Colonic mucosa (tissue), 4 donors: ENCODE data around the gene MAML2. TPM values are rescaled to one million over a fixed set of nuclear protein-coding genes. Genes with fewer than 3 reads are reported as not detected.

Source experiments
- DNase-seq: peaks from one replicate; pipeline ENCODE4 v3.0.0-alpha.2; 2020
- H3K27ac ChIP-seq: fragments of 200-600 bp; one replicate; pipeline ENCODE4 v1.8.0; 2021
- H3K27me3 ChIP-seq: fragments of 200-600 bp; one replicate; pipeline ENCODE4 v1.8.0; 2021
- H3K36me3 ChIP-seq: fragments of 200-600 bp; one replicate; pipeline ENCODE4 v1.8.0; 2021
- H3K4me1 ChIP-seq: fragments of 200-600 bp; one replicate; pipeline ENCODE4 v1.8.0; 2021; ENCODE audit warnings: mild to moderate bottlenecking
- H3K4me3 ChIP-seq: fragments of 200-600 bp; one replicate; pipeline ENCODE4 v1.8.0; 2021
- H3K9ac ChIP-seq, 2 donors: one replicate each; pipeline ENCODE4 v1.7.0; 2013; ENCODE audit warnings: control low read depth in 2 of 2, low read depth in 2 of 2, low read length in 2 of 2
- H3K9me3 ChIP-seq: fragments of 200-600 bp; one replicate; pipeline ENCODE4 v1.8.0; 2021
- intact Hi-C: fragments of 100-400 bp; cut with DNase I; formaldehyde crosslinking; loops from one replicate; pipeline ENCODE4 v1.14.1; 2022
- total RNA-seq, 2 donors: library from RNA; stranded (reverse); fragmentation: NEBNext Ultra II Directional in 1 of 2; extraction: Animal tissue kit (Norgen Biotek cat#: 25700) in 1 of 2; gene quantifications; one replicate each; pipeline ENCODE4 v1.2.1, GENCODE V29; 2021
- TF ChIP-seq, protein P1 (sequence below): fragments of 200-600 bp; IDR thresholded peaks from one replicate; pipeline ENCODE4 v1.8.0; 2022; ENCODE audit warnings: antibody characterized with exemption, mild to moderate bottlenecking
- donor health status: healthy.
- donor health status: DM: no; HTN: no; CAD: no.
- donor health status: DM: no; HTN: no; CAD: no.

Gene MAML2
- total RNA-seq, 2 donors from 2014 or later = 10.4 to 11.0 TPM

DNA sequence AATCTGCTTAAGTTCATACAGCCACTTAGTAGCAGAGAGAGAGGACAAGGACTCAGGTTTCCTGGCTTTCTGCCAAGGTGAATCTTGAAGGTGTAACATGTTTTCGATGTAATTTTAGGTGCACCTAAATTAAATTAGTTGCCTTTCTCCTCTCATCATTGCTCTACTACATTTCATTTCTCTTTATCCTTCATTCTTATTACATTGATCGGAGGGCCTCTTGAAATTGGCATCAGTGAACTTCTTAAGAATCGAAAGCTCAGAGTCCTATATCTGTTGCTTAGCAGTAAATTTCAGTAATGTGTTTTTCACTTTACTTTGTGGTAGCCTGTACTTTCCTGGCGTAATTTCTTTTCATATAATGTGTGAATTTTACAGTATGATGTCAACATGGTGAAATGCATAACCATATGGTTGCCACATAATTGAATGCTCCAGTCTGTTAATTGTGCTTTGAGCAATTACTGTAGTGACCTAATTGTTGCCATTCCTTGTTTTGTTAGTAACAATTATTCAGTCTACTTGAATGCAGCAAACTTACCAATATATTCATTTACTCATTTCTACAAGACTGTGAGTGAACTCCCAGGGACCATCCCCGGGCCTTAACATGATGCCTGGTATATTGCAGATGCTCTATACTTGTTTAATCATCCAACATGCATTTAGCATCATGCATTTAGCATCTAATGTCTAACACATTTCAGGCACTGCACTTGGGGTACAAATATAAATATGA is 138.1 kb downstream of the MAML2 start:
- TF ChIP-seq, protein P1, sequence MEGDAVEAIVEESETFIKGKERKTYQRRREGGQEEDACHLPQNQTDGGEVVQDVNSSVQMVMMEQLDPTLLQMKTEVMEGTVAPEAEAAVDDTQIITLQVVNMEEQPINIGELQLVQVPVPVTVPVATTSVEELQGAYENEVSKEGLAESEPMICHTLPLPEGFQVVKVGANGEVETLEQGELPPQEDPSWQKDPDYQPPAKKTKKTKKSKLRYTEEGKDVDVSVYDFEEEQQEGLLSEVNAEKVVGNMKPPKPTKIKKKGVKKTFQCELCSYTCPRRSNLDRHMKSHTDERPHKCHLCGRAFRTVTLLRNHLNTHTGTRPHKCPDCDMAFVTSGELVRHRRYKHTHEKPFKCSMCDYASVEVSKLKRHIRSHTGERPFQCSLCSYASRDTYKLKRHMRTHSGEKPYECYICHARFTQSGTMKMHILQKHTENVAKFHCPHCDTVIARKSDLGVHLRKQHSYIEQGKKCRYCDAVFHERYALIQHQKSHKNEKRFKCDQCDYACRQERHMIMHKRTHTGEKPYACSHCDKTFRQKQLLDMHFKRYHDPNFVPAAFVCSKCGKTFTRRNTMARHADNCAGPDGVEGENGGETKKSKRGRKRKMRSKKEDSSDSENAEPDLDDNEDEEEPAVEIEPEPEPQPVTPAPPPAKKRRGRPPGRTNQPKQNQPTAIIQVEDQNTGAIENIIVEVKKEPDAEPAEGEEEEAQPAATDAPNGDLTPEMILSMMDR = no peak
- no peaks in the 10 kb centered on the region for H3K36me3 ChIP-seq
- no peaks in the 10 kb centered on the region for H3K9me3 ChIP-seq
- H3K27ac ChIP-seq = no peak overlapping the region
- H3K4me3 ChIP-seq = no peak overlapping the region
- peaks cover 4% of the 10 kb centered on the region for H3K4me1 ChIP-seq
- intact Hi-C loops = no loop called here
- H3K9ac ChIP-seq = no peak overlapping the region
- DNase-seq = no peak
- H3K27me3 ChIP-seq = no peaks in the 10 kb centered on the region

- H3K36me3 ChIP-seq = no peaks in the 10 kb centered on the region
- no peaks in the 10 kb centered on the region for H3K9me3 ChIP-seq
- H3K4me3 ChIP-seq = no peak overlapping the region
- no peaks in the 10 kb centered on the region for H3K27me3 ChIP-seq
- no peak overlapping the region for H3K9ac ChIP-seq
- TF ChIP-seq, protein P1 = no peak
- DNase-seq = no peak
- intact Hi-C loops = no loop called here
- peaks cover 4% of the 10 kb centered on the region for H3K4me1 ChIP-seq
- H3K27ac ChIP-seq = no peak overlapping the region
Observed at GRCh38 chr11:96204366-96204659, 138.7 kb downstream of the MAML2 start.

GRCh38 chr11:96203567-96204365 is 139.2 kb downstream of the MAML2 start:
- DNase-seq = no peak
- H3K27me3 ChIP-seq = no peaks in the 10 kb centered on the region
- H3K4me3 ChIP-seq = no peak overlapping the region
- no peaks in the 10 kb centered on the region for H3K9me3 ChIP-seq
- no peak overlapping the region for H3K27ac ChIP-seq
- H3K9ac ChIP-seq = no peak overlapping the region
- intact Hi-C loops = no loop called here
- peaks cover 4% of the 10 kb centered on the region for H3K4me1 ChIP-seq
- no peaks in the 10 kb centered on the region for H3K36me3 ChIP-seq
- TF ChIP-seq, protein P1 = no peak

DNA sequence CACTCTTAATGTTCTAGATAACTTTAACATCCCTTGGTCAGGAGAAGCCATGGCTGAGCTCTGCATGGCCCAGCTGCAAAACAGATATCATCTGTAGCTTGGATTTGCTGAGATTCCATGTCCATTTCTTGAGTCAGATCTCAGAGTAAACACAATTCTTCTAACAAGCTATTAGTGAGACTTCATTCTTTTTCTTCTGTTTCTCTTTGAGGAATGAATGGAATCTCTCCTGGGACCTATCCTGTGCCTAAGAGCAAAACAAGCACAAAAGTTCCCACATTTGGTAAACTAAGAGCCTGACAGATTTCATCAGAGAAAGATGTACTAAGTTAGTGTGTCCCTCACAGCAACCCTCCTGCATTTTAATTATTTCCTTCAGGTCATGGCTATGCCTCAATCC is 142.8 kb downstream of the MAML2 start:
- no peaks in the 10 kb centered on the region for H3K4me1 ChIP-seq
- H3K4me3 ChIP-seq = no peak overlapping the region
- TF ChIP-seq, protein P1 = no peak
- H3K36me3 ChIP-seq = no peaks in the 10 kb centered on the region
- H3K27me3 ChIP-seq = no peaks in the 10 kb centered on the region
- no peak overlapping the region for H3K27ac ChIP-seq
- no peak overlapping the region for H3K9ac ChIP-seq
- intact Hi-C loops = no loop called here
- no peaks in the 10 kb centered on the region for H3K9me3 ChIP-seq
- no peak for DNase-seq

GRCh38 chr11:96199563-96200025 is 143.4 kb downstream of the MAML2 start:
- DNase-seq = no peak
- intact Hi-C loops = no loop called here
- Histone ChIP-seq H3K27me3 (no peaks in the 10 kb centered on the region), H3K27ac (no peak overlapping the region), H3K4me3 (no peak overlapping the region), H3K36me3 (no peaks in the 10 kb centered on the region), H3K9me3 (no peaks in the 10 kb centered on the region), H3K4me1 (no peaks in the 10 kb centered on the region), H3K9ac (no peak overlapping the region)
- TF ChIP-seq, protein P1 = no peak
